C4-2B (cell line): ENCODE measurements around the gene DUSP9.

Source experiments
- ZFX ChIP-seq: fragments of 450-650 bp; IDR thresholded peaks from 2 replicates; pipeline ENCODE4 v1.6.1; 2017
- TF ChIP-seq, protein P1 (sequence below): fragments of 450-650 bp; conservative IDR thresholded peaks from 2 replicates; pipeline ENCODE4 v1.5.1; 2017; ENCODE audit warnings: mild to moderate bottlenecking

DNA sequence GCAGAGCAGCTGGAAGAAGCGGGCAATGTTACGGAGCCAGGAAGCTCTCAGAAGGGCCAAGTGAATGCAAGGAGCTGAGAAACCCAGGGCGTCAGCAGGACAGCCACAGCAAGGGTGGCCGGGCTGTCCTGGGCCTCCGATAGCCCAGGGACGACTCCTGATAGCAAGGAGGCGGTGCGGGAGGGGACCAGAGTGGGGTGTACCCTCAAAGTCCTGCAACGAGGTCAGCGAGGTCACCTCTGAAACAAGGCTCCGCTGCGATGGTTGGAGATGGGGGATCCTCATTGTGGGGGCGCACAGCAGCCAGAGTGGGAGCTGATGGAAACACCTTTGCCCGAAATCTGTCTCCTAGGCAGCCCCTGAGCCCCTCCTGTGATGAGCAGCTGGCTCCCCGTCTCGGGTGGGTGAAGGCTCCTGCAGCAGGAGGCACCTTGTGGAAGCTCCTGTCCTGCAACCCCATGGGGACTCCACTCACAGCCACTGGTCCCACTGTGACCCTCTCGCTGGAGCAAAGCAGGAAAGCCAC lies 43.8 kb upstream of the DUSP9 start:
- TF ChIP-seq, protein P1, sequence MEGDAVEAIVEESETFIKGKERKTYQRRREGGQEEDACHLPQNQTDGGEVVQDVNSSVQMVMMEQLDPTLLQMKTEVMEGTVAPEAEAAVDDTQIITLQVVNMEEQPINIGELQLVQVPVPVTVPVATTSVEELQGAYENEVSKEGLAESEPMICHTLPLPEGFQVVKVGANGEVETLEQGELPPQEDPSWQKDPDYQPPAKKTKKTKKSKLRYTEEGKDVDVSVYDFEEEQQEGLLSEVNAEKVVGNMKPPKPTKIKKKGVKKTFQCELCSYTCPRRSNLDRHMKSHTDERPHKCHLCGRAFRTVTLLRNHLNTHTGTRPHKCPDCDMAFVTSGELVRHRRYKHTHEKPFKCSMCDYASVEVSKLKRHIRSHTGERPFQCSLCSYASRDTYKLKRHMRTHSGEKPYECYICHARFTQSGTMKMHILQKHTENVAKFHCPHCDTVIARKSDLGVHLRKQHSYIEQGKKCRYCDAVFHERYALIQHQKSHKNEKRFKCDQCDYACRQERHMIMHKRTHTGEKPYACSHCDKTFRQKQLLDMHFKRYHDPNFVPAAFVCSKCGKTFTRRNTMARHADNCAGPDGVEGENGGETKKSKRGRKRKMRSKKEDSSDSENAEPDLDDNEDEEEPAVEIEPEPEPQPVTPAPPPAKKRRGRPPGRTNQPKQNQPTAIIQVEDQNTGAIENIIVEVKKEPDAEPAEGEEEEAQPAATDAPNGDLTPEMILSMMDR, result no peak
- no peak for TF ChIP-seq ZFX
